ENCODE data around the gene PCDH7. TPM values are rescaled to one million over a fixed set of nuclear protein-coding genes. Genes with fewer than 3 reads are reported as not detected.

PCDH7 gene
- total RNA-seq, 1 experiment from 2014 or later = 16.8 TPM

- Histone ChIP-seq H4K8ac (replicated peaks; ENCODE audit: insufficient read length, low read depth, low read length) (no peak overlapping the region), H3K9me3 (ENCODE audit: control insufficient read depth, low read depth, low read length) (no peaks in the 10 kb centered on the region), H4K20me1 (ENCODE audit: control insufficient read depth, insufficient read depth, insufficient read length) (no peaks in the 10 kb centered on the region), H3K56ac (ENCODE audit: insufficient read length, low read depth, low read length) (no peak overlapping the region), H3K4me2 (ENCODE audit: insufficient read depth, insufficient read length, low read length) (no peak overlapping the region), H3K18ac (ENCODE audit: insufficient read length, low read depth, low read length) (no peak overlapping the region), H3K23ac (ENCODE audit: insufficient read length, low read depth, low read length) (no peak overlapping the region), H3K79me1 (ENCODE audit: insufficient read depth, low read depth, low read length, poor library complexity, severe bottlenecking) (no peaks in the 10 kb centered on the region), H2AFZ (ENCODE audit: low read length) (no peak overlapping the region), H3K9ac (ENCODE audit: extremely low read depth, insufficient read length, low read length) (no peak overlapping the region), H2BK5ac (ENCODE audit: insufficient read length, low read length) (no peak overlapping the region), H3T11ph (ENCODE audit: low read length) (no peak overlapping the region), H2BK15ac (ENCODE audit: low read depth, low read length) (no peak overlapping the region), H2AK5ac (ENCODE audit: insufficient read length, low read length) (no peak overlapping the region), H2BK12ac (ENCODE audit: insufficient read length, low read depth, low read length) (no peak overlapping the region), H3K79me2 (ENCODE audit: insufficient read depth, low read length) (no peaks in the 10 kb centered on the region), H2BK120ac (ENCODE audit: low read depth, low read length, poor library complexity, severe bottlenecking) (no peak overlapping the region), H3K27me3 (ENCODE audit: insufficient read depth, low read length) (no peaks in the 10 kb centered on the region), H3K23me2 (ENCODE audit: insufficient read length, low read depth, low read length, poor library complexity, severe bottlenecking) (no peaks in the 10 kb centered on the region), H3K14ac (ENCODE audit: insufficient read depth, low read length) (no peak overlapping the region), H2BK20ac (ENCODE audit: low read depth, low read length, poor library complexity, severe bottlenecking) (no peak overlapping the region), H3K27ac (ENCODE audit: insufficient read length, low read depth, low read length) (no peak overlapping the region), H4K5ac (ENCODE audit: insufficient read length, low read depth, low read length) (no peak overlapping the region), H3K4me1 (ENCODE audit: insufficient read depth, low read length) (no peaks in the 10 kb centered on the region), H3K4ac (ENCODE audit: low read depth, low read length) (no peak overlapping the region), H4K91ac (ENCODE audit: insufficient read length, low read depth, low read length) (no peak overlapping the region)
- Mint-ChIP-seq H3K27ac (no peak overlapping the region), H3K9me3 (no peaks in the 10 kb centered on the region), H3K4me1 (peaks cover 0 to 7% of the 10 kb centered on the region in 2 experiments; a peak in 1 of 4 replicates), H3K36me3 (ENCODE audit: insufficient read depth in 1 of 3, low read depth in 3 of 3) (0 out of 7 replicates have a peak, but pooled peaks cover 0 to 11% (median 0%) of the 10 kb centered on the region in 3 experiments), H3K27me3 (ENCODE audit: low read depth) (no peaks in the 10 kb centered on the region), H3K4me3 (no peak overlapping the region)
- no CpG with 5 or more reads among the region's 3 CpGs for WGBS (ENCODE audit: extremely low coverage, insufficient read length, low lambda C conversion rate)
- DNase-seq = no peak
- no peak for TF ChIP-seq CTCF (conservative IDR thresholded peaks at IDR 0.05)
These were observed 36.4 kb downstream of the PCDH7 start for GRCh38 chr4:30756553-30756952.

Measured in H9 (cell line).